H1 (cell line): ENCODE data around the gene PPP1R12C. TPM values are rescaled to one million over a fixed set of nuclear protein-coding genes. Genes with fewer than 3 reads are reported as not detected.

Experiments used
- CTCF ChIA-PET: fragments of 300-600 bp; sonication (Branson Sonifier 250); formaldehyde crosslinking; loops from one replicate; lab custom pipeline; 2021; ENCODE audit not compliant: partially characterized antibody; lab: Charles Lee
- POLR2A ChIA-PET: fragments of 300-600 bp; sonication (Branson Sonifier 250); formaldehyde crosslinking; loops from one replicate; lab custom pipeline; 2021; ENCODE audit warnings: inconsistent platforms; ENCODE audit not compliant: partially characterized antibody; lab: Charles Lee
- DNase-seq, 2 experiments: peaks; one replicate each; pipeline versions ENCODE4 v3.0.0 to v3.0.0-alpha.2; 2010 to 2022; ENCODE audit warnings: low spot score in 2 of 2, low read depth in 1 of 2, mixed read lengths in 1 of 2
- FAIRE-seq: peaks from 2 replicates; lab custom pipeline; 2011; peaks lifted over from hg19 to GRCh38; lab: Jason Lieb, UNC
- H2AFZ ChIP-seq: 2 replicates; pipeline ENCODE4 v1.8.1; 2012; ENCODE audit warnings: low read length, inconsistent platforms
- H2AK5ac ChIP-seq: 2 replicates; pipeline ENCODE4 v1.6.1; 2013; ENCODE audit warnings: low read depth, low read length
- H2BK120ac ChIP-seq: replicated peaks from 2 replicates; pipeline ENCODE3; 2013; ENCODE audit warnings: low read depth, low read length, inconsistent platforms
- H2BK12ac ChIP-seq: 2 replicates; pipeline ENCODE4 v1.6.1; 2013; ENCODE audit warnings: low read depth, low read length
- H2BK15ac ChIP-seq: 2 replicates; pipeline ENCODE4 v1.6.1; 2013; ENCODE audit warnings: low read length
- H2BK20ac ChIP-seq: 2 replicates; pipeline ENCODE4 v1.6.1; 2013; ENCODE audit warnings: low read length
- H2BK5ac ChIP-seq: 2 replicates; pipeline ENCODE4 v1.6.1; 2013; ENCODE audit warnings: low read depth, low read length
- H3K14ac ChIP-seq: 2 replicates; pipeline ENCODE4 v1.6.1; 2013; ENCODE audit warnings: inconsistent platforms; ENCODE audit not compliant: insufficient read length
- H3K18ac ChIP-seq: 2 replicates; pipeline ENCODE4 v1.6.1; 2013; ENCODE audit warnings: low read length; ENCODE audit errors: extremely low read depth
- H3K23ac ChIP-seq: 2 replicates; pipeline ENCODE4 v1.6.1; 2013; ENCODE audit warnings: inconsistent platforms; ENCODE audit not compliant: insufficient read length
- H3K23me2 ChIP-seq: 2 replicates; pipeline ENCODE4 v1.6.1; 2013; ENCODE audit warnings: low read depth, low read length
- H3K27ac ChIP-seq: 2 replicates; pipeline ENCODE4 v1.6.1; 2011; ENCODE audit warnings: low read depth, low read length, inconsistent platforms
- H3K27me3 ChIP-seq, 4 experiments: replicated peaks in 1 of 4; 1 replicate in 1 of 4; 2 replicates in 3 of 4; pipeline versions ENCODE4 v1.6.1 to v1.8.1; 2011 to 2013; ENCODE audit warnings: low read length in 3 of 4, mild to moderate bottlenecking in 3 of 4, inconsistent platforms in 2 of 4, mixed read lengths in 2 of 4, moderate library complexity in 1 of 4; ENCODE audit not compliant: control insufficient read depth in 3 of 4, insufficient read depth in 3 of 4; ENCODE audit errors: extremely low read depth in 1 of 4
- H3K36me3 ChIP-seq, 4 experiments: 2 replicates each; pipeline versions ENCODE4 v1.6.1 to v1.8.1; 2011 to 2013; ENCODE audit warnings: mild to moderate bottlenecking in 4 of 4, low read length in 3 of 4, moderate library complexity in 2 of 4, control low read depth in 1 of 4, inconsistent platforms in 1 of 4; ENCODE audit not compliant: insufficient read depth in 4 of 4, control insufficient read depth in 2 of 4
- H3K4ac ChIP-seq: replicated peaks from 2 replicates; pipeline ENCODE3; 2013; ENCODE audit warnings: low read length, low read depth, mixed read lengths, inconsistent platforms; ENCODE audit not compliant: insufficient read length
- H3K4me1 ChIP-seq, 4 experiments: replicated peaks in 1 of 4; 1 replicate in 1 of 4; 2 replicates in 3 of 4; pipeline versions ENCODE4 v1.6.1 to v1.8.1; 2011 to 2013; ENCODE audit warnings: low read length in 3 of 4, inconsistent platforms in 2 of 4, mixed read lengths in 1 of 4; ENCODE audit not compliant: insufficient read depth in 4 of 4, control insufficient read depth in 3 of 4
- H3K4me2 ChIP-seq, 2 experiments: 2 replicates each; pipeline versions ENCODE4 v1.6.1 to v1.8.1; 2011 to 2013; ENCODE audit warnings: low read depth in 2 of 2, low read length in 2 of 2, control low read depth in 1 of 2, inconsistent platforms in 1 of 2, mild to moderate bottlenecking in 1 of 2; ENCODE audit not compliant: insufficient read depth in 1 of 2
- H3K4me3 ChIP-seq, 4 experiments: fragments of 200-600, 300-600 bp in 1 of 4; sonication (generic), shearing (Covaris generic), sonication (Bioruptor Twin) in 1 of 4; 2 replicates each; pipeline versions ENCODE4 v1.5.1 to v1.8.1; 2011 to 2016; ENCODE audit warnings: low read length in 4 of 4, low read depth in 3 of 4, control low read depth in 2 of 4, inconsistent platforms in 2 of 4, mild to moderate bottlenecking in 2 of 4, mixed read lengths in 1 of 4, moderate library complexity in 1 of 4; ENCODE audit not compliant: insufficient read depth in 2 of 4; ENCODE audit errors: extremely low read depth in 1 of 4
- H3K56ac ChIP-seq: replicated peaks from 2 replicates; pipeline ENCODE3; 2013; ENCODE audit warnings: low read depth, mild to moderate bottlenecking, mixed read lengths, low read length, inconsistent platforms; ENCODE audit not compliant: insufficient read length
- H3K79me1 ChIP-seq: 2 replicates; pipeline ENCODE4 v1.6.1; 2013; ENCODE audit warnings: low read depth, low read length, control low read depth
- H3K79me2 ChIP-seq, 2 experiments: 2 replicates each; pipeline versions ENCODE4 v1.6.1 to v1.8.1; 2012 to 2013; ENCODE audit warnings: low read length in 2 of 2, mild to moderate bottlenecking in 2 of 2, inconsistent platforms in 1 of 2; ENCODE audit not compliant: insufficient read depth in 2 of 2, control insufficient read depth in 1 of 2
- H3K9ac ChIP-seq, 4 experiments: replicated peaks in 1 of 4; 1 replicate in 1 of 4; 2 replicates in 3 of 4; pipeline versions ENCODE4 v1.6.1 to v1.8.1; 2011 to 2013; ENCODE audit warnings: low read depth in 3 of 4, low read length in 3 of 4, control low read depth in 2 of 4, mild to moderate bottlenecking in 2 of 4, moderate library complexity in 2 of 4, inconsistent platforms in 1 of 4; ENCODE audit errors: extremely low read depth in 1 of 4
- H3K9me3 ChIP-seq, 2 experiments: 2 replicates each; pipeline versions ENCODE4 v1.6.1 to v1.8.1; 2012 to 2013; ENCODE audit warnings: mild to moderate bottlenecking in 2 of 2, moderate library complexity in 2 of 2, control low read depth in 1 of 2, inconsistent platforms in 1 of 2, low read depth in 1 of 2, low read length in 1 of 2, mixed read lengths in 1 of 2; ENCODE audit not compliant: insufficient read depth in 2 of 2
- H4K20me1 ChIP-seq, 2 experiments: replicated peaks in 1 of 2; 2 replicates each; pipeline versions ENCODE3 to v1.8.1; 2011 to 2013; ENCODE audit warnings: inconsistent platforms in 2 of 2, low read length in 2 of 2, mild to moderate bottlenecking in 1 of 2; ENCODE audit not compliant: insufficient read depth in 2 of 2, control insufficient read depth in 1 of 2
- H4K5ac ChIP-seq: 2 replicates; pipeline ENCODE4 v1.6.1; 2013; ENCODE audit warnings: low read length, low read depth, mixed read lengths, inconsistent platforms; ENCODE audit not compliant: insufficient read length
- H4K8ac ChIP-seq: 2 replicates; pipeline ENCODE4 v1.8.0; 2013; ENCODE audit warnings: mild to moderate bottlenecking, moderate library complexity, low read length, inconsistent platforms; ENCODE audit not compliant: insufficient read depth; ENCODE audit errors: extremely low read depth
- H4K91ac ChIP-seq: replicated peaks from 2 replicates; pipeline ENCODE3; 2013; ENCODE audit warnings: low read length, mixed read lengths, inconsistent platforms; ENCODE audit not compliant: insufficient read length
- ASH2L ChIP-seq: fragments of 200-600, 300-600 bp; sonication (generic); IDR thresholded peaks from one replicate; pipeline ENCODE4 v1.7.1; 2017; ENCODE audit warnings: low read length
- BACH1 ChIP-seq: IDR thresholded peaks from 2 replicates; pipeline ENCODE4 v1.6.1; 2012; ENCODE audit warnings: low read length, improper control_type of control experiment
- EP300 ChIP-seq, 2 experiments: IDR thresholded peaks; 1 replicate in 1 of 2; 2 replicates in 1 of 2; pipeline ENCODE4 v1.6.1; 2011 to 2012; ENCODE audit warnings: low read depth in 2 of 2, low read length in 2 of 2, mild to moderate bottlenecking in 2 of 2, borderline replicate concordance in 1 of 2, inconsistent platforms in 1 of 2, moderate library complexity in 1 of 2
- KDM1A ChIP-seq: fragments of 200-600, 300-600 bp; sonication (generic); IDR thresholded peaks from 2 replicates; pipeline ENCODE4 v1.7.1; 2016; ENCODE audit warnings: mild to moderate bottlenecking, low read length, borderline replicate concordance
- MAX ChIP-seq: IDR thresholded peaks from 2 replicates; pipeline ENCODE4 v1.6.1; 2012; ENCODE audit warnings: inconsistent platforms
- PHF8 ChIP-seq: fragments of 200-600 bp; sonication (generic); conservative IDR thresholded peaks from 2 replicates; pipeline ENCODE4 v1.7.1; 2012; ENCODE audit warnings: low read depth, mild to moderate bottlenecking, inconsistent platforms, low read length, moderate library complexity
- RBBP5 ChIP-seq: IDR thresholded peaks from 2 replicates; pipeline ENCODE4 v1.7.1; 2012; ENCODE audit warnings: low read depth, mild to moderate bottlenecking, inconsistent platforms, low read length, moderate library complexity, borderline replicate concordance
- SIN3A ChIP-seq, 2 experiments: IDR thresholded peaks in 1 of 2; conservative IDR thresholded peaks in 1 of 2; 2 replicates each; pipeline ENCODE4 v1.6.1; 2011 to 2012; ENCODE audit warnings: low read length in 2 of 2, improper control_type of control experiment in 1 of 2, low read depth in 1 of 2, mild to moderate bottlenecking in 1 of 2
- YY1 ChIP-seq: IDR thresholded peaks from 2 replicates; pipeline ENCODE4 v1.6.1; 2011; ENCODE audit warnings: low read depth, mild to moderate bottlenecking, low read length
- WGBS, 2 experiments: shearing (Covaris generic) in 1 of 2; methylation state at CpG; one replicate each; pipeline versions ENCODE4 v1.1.6 to v1.1.7; 2013 to 2015; ENCODE audit warnings: low lambda C conversion rate in 2 of 2, mixed read lengths in 2 of 2, inconsistent platforms in 1 of 2, low coverage in 1 of 2, missing lambda C conversion rate in 1 of 2; ENCODE audit not compliant: insufficient replicate concordance in 2 of 2, insufficient coverage in 1 of 2, insufficient read length in 1 of 2; ENCODE audit errors: extremely low coverage in 1 of 2, missing lambda C conversion rate in 1 of 2; 5-methylcytosine and 5-hydroxymethylcytosine counted together
- polyA plus RNA-seq, 7 experiments: library from polyadenylated mRNA; depleted of rRNA in 3 of 7; stranded (reverse) in 5 of 7; unstranded in 2 of 7; fragments of >200 nt in 5 of 7; fragments of 200-250 nt in 2 of 7; gene quantifications; 1 replicate in 5 of 7; 2 replicates in 1 of 7; 4 replicates in 1 of 7; pipeline versions ENCODE4 v1.2.1 to v1.2.3, GENCODE V29; 2011 to 2013; ENCODE audit warnings: missing spikeins in 2 of 7, mixed read lengths in 2 of 7
- total RNA-seq: library from RNA; stranded (reverse); fragmentation: NEBNext Ultra II Directional; extraction: Animal tissue kit (Norgen Biotek cat#: 25700); gene quantifications from 2 replicates; pipeline ENCODE4 v1.2.1, GENCODE V29; 2021

PPP1R12C gene
- total and polyA plus RNA-seq, 2 of the 8 experiments (the other 6 are each of a cell fraction or from before 2014, with no cell fraction given), result 31.7 to 71.5 TPM

- peak overlapping the region; percentile 39; the same call in 1 of the 2 replicates for H3K27ac ChIP-seq
- H3K9ac ChIP-seq, result peak overlapping the region in 3 of 4 experiments; percentile 31 to 56 (median 48); a peak in 5 of 7 replicates
- TF ChIP-seq BACH1, result peak; percentile 68
- peak; percentile 52; the same call in 1 of the 2 replicates for TF ChIP-seq RBBP5
- 0 out of 2 replicates have a peak, but pooled peaks have one; percentile 3 for TF ChIP-seq PHF8
- no peak for TF ChIP-seq YY1
- TF ChIP-seq MAX, result peak; percentile 65
- peak in 1 of 2 experiments; percentile 17; a peak in 1 of 4 replicates for TF ChIP-seq SIN3A (conservative IDR thresholded peaks at IDR 0.05 in 1 of 2, IDR thresholded peaks at IDR 0.05 in 1 of 2; ENCODE audit: low read depth in 1 of 2, low read length in 2 of 2)
- peak; percentile 7 for TF ChIP-seq ASH2L
- no peak for TF ChIP-seq KDM1A
- no peak for TF ChIP-seq EP300 (IDR thresholded peaks at IDR 0.05; ENCODE audit: borderline replicate concordance in 1 of 2, low read depth in 2 of 2, low read length in 2 of 2)
Observed at GRCh38 chr19:55080121-55080967, 37.1 kb downstream of the PPP1R12C start.

More at GRCh38 chr19:55080121-55080967, 37.1 kb downstream of the PPP1R12C start:
- H3K4me3 ChIP-seq, result peak overlapping the region; percentile 50 to 77 (median 58)
- H2AFZ ChIP-seq, result no peak overlapping the region
- no peak for FAIRE-seq
- H3K4ac ChIP-seq, result peak overlapping the region; percentile 82
- peak overlapping the region; percentile 100 for H3K18ac ChIP-seq
- ChIA-PET CTCF (interaction anchor here (0.8 to 1.3 kb wide), 6 partner anchors 9 to 62 kb away, joined by 3 to 5 read pairs (median 3); no protein-coding TSS in a partner anchor), POLR2A (interaction anchor here (0.6 to 5.1 kb wide), 17 partner anchors 10 to 879 kb away, joined by 3 to 33 read pairs (median 4); partner anchors contain the start of genes LENG9 and PPP1R12C)
- peak overlapping the region; percentile 89 for H4K8ac ChIP-seq
- no peaks in the 10 kb centered on the region for H3K36me3 ChIP-seq
- H4K91ac ChIP-seq, result peak overlapping the region; percentile 99
- H3K4me1 ChIP-seq, result peaks cover 0 to 14% (median 10%) of the 10 kb centered on the region in 4 experiments; a peak in 6 of 7 replicates
- peak overlapping the region; percentile 93 to 96 for H3K4me2 ChIP-seq
- H2BK20ac ChIP-seq, result 0 out of 2 replicates have a peak overlapping the region, but pooled peaks have one; percentile 80
- peak overlapping the region; percentile 97; the same call in 1 of the 2 replicates for H2BK5ac ChIP-seq
- H3K27me3 ChIP-seq, result peaks cover 0 to 13% (median 8%) of the 10 kb centered on the region in 4 experiments; a peak in 5 of 7 replicates
- H2AK5ac ChIP-seq, result peak overlapping the region; percentile 68; the same call in 1 of the 2 replicates
- peaks cover 14% of the 10 kb centered on the region for H3K23me2 ChIP-seq
- H3K79me2 ChIP-seq, result no peaks in the 10 kb centered on the region
- peak overlapping the region; percentile 100; the same call in 1 of the 2 replicates for H2BK15ac ChIP-seq
- peak overlapping the region; percentile 97; the same call in 1 of the 2 replicates for H2BK12ac ChIP-seq
- H2BK120ac ChIP-seq, result no peak overlapping the region
- WGBS, 2 experiments, result 3% methylated on average over 42 of the region's 55 CpGs; no CpG with 5 or more reads in 1 of the 2 experiments
- H3K56ac ChIP-seq, result peak overlapping the region; percentile 18
- H4K5ac ChIP-seq, result peak overlapping the region; percentile 55
- no peak overlapping the region for H3K23ac ChIP-seq
- peaks cover 2 to 8% of the 10 kb centered on the region in 2 experiments for H4K20me1 ChIP-seq
- no peaks in the 10 kb centered on the region for H3K79me1 ChIP-seq
- no peaks in the 10 kb centered on the region for H3K9me3 ChIP-seq
- DNase-seq, result peak in 1 of 2 experiments; percentile 94
- no peak overlapping the region for H3K14ac ChIP-seq
